K562 (cell line): Measurements from ENCODE around the gene ZBTB33. TPM values are rescaled to one million over a fixed set of nuclear protein-coding genes. Genes with fewer than 3 reads are reported as not detected.
A peak's percentile ranks its signal among the peaks of the same experiment; 100 is the strongest.

Experiments used
- BRF2 ChIP-seq: IDR thresholded peaks from 3 replicates; pipeline ENCODE4 v1.6.1; 2011; ENCODE audit warnings: borderline replicate concordance, mild to moderate bottlenecking; ENCODE audit not compliant: insufficient read length, insufficient read depth
- C11orf30 ChIP-seq: fragments of 450-650 bp; IDR thresholded peaks from 2 replicates; pipeline ENCODE4 v1.6.1; 2016; ENCODE audit warnings: low read depth, mild to moderate bottlenecking
- DDX20 ChIP-seq: fragments of 450-650 bp; IDR thresholded peaks from 2 replicates; pipeline ENCODE4 v1.6.1; 2016; ENCODE audit warnings: missing genetic modification characterization, low read depth, mild to moderate bottlenecking, missing compliant biosample characterization, moderate library complexity
- ELF4 ChIP-seq: fragments of 450-650 bp; formaldehyde crosslinking; IDR thresholded peaks from 2 replicates; pipeline ENCODE4 v1.4.0; 2022; ENCODE audit warnings: missing genetic modification characterization
- FOS ChIP-seq: IDR thresholded peaks from 3 replicates; pipeline ENCODE4 v1.6.1; 2011; ENCODE audit not compliant: insufficient read length; ENCODE audit errors: extremely low read depth
- GATA2 ChIP-seq: sonication (generic); formaldehyde crosslinking; IDR thresholded peaks from 2 replicates; pipeline ENCODE4 v1.4.0; 2020; ENCODE audit warnings: mild to moderate bottlenecking, missing genetic modification reagents
- HCFC1 ChIP-seq: IDR thresholded peaks from 2 replicates; pipeline ENCODE4 v1.6.1; 2012; ENCODE audit warnings: low read depth, low read length, improper control_type of control experiment
- MAFF ChIP-seq: IDR thresholded peaks from 2 replicates; pipeline ENCODE4 v1.6.1; 2012; ENCODE audit warnings: low read length, improper control_type of control experiment
- MAX ChIP-seq: sonication (generic); formaldehyde crosslinking; IDR thresholded peaks from 2 replicates; pipeline ENCODE4 v1.9.0; 2022; ENCODE audit warnings: mild to moderate bottlenecking, missing genetic modification reagents
- NCOA6 ChIP-seq: fragments of 450-650 bp; IDR thresholded peaks from 2 replicates; pipeline ENCODE4 v1.6.1; 2017; ENCODE audit warnings: mild to moderate bottlenecking
- NFIC ChIP-seq: fragments of 450-650 bp; IDR thresholded peaks from 2 replicates; pipeline ENCODE4 v1.6.1; 2017; ENCODE audit warnings: mild to moderate bottlenecking, inconsistent platforms
- NR1H2 ChIP-seq: sonication (generic); formaldehyde crosslinking; IDR thresholded peaks from 2 replicates; pipeline ENCODE4 v1.4.0; 2020; ENCODE audit warnings: mild to moderate bottlenecking, missing genetic modification reagents
- PHB2 ChIP-seq: fragments of 450-650 bp; IDR thresholded peaks from 2 replicates; pipeline ENCODE4 v1.6.1; 2017; ENCODE audit warnings: low read depth
- PML ChIP-seq: IDR thresholded peaks from 2 replicates; pipeline ENCODE4 v1.6.1; 2012; ENCODE audit warnings: low read length, inconsistent platforms
- POLR2H ChIP-seq: IDR thresholded peaks from 2 replicates; pipeline ENCODE4 v1.6.1; 2016; ENCODE audit warnings: missing genetic modification characterization, low read depth, mild to moderate bottlenecking, control low read depth, missing compliant biosample characterization, moderate library complexity
- RBFOX2 ChIP-seq: fragments of 200-400 bp; formaldehyde crosslinking; IDR thresholded peaks from 2 replicates; pipeline ENCODE4 v1.6.1; 2017; ENCODE audit warnings: low read depth, mild to moderate bottlenecking, low read length, moderate library complexity
- ZFX ChIP-seq: sonication (generic); formaldehyde crosslinking; IDR thresholded peaks from 2 replicates; pipeline ENCODE4 v1.8.0; 2022; ENCODE audit warnings: mild to moderate bottlenecking, missing genetic modification reagents, moderate library complexity
- ZNF699 ChIP-seq: fragments of 250-450 bp; sonication (Bioruptor Pico); IDR thresholded peaks from 2 replicates; pipeline ENCODE4 v1.8.0; 2021; ENCODE audit warnings: mild to moderate bottlenecking, moderate library complexity; ENCODE audit not compliant: insufficient replicate concordance
- polyA plus RNA-seq, 8 experiments: library from polyadenylated mRNA; depleted of rRNA in 4 of 8; stranded (reverse) in 5 of 8; unstranded in 3 of 8; fragments of >200 nt; fragmentation: Nextera tagmentation in 2 of 8; fragmentation: Illumina TruSeq in 1 of 8; extraction: Ambion mirVana in 2 of 8; extraction: Trizol in 1 of 8; gene quantifications; 2 replicates each; pipeline versions ENCODE4 v1.2.1 to v1.2.3, GENCODE V29; 2011 to 2014; ENCODE audit warnings: inconsistent platforms in 1 of 8, missing spikeins in 1 of 8
- total RNA-seq, 7 experiments: library from RNA; depleted of rRNA in 6 of 7; stranded (reverse); fragments of >200 nt in 6 of 7; fragmentation: Illumina TruSeq in 2 of 7; extraction: Trizol in 2 of 7; gene quantifications; 2 replicates each; pipeline versions ENCODE4 v1.2.1 to v1.2.3, GENCODE V29; 2011 to 2021; ENCODE audit warnings: low replicate concordance in 1 of 7
- TF ChIP-seq, protein P1 (sequence below): fragments of 200-400 bp; formaldehyde crosslinking; IDR thresholded peaks from 2 replicates; pipeline ENCODE4 v1.6.1; 2017; ENCODE audit warnings: mild to moderate bottlenecking, low read depth, low read length, moderate library complexity

The ZBTB33 gene
- total and polyA plus RNA-seq, 9 of the 15 experiments (the other 6 are each of a cell fraction or from before 2014, with no cell fraction given), result 5.6 to 29.8 (median 15.6) TPM

GRCh38 chrX:120250522-120251271 lies at the start of gene ZBTB33 (continued):
- TF ChIP-seq NFIC (no peak), ZNF699 (CRISPR knock-in tag) (no peak), PHB2 (no peak), PML (0 out of 2 replicates have a peak, but pooled peaks have one; percentile 33), NR1H2 (CRISPR knock-in tag) (peak; percentile 52; the same call in 1 of the 2 replicates), MAX (peak; percentile 95), ELF4 (CRISPR knock-in tag) (no peak), DDX20 (tag) (no peak), ZFX (CRISPR knock-in tag) (peak; percentile 92), RBFOX2 (peak; percentile 92), C11orf30 (no peak), GATA2 (CRISPR knock-in tag) (no peak), HCFC1 (peak; percentile 62), MAFF (no peak), POLR2H (tag) (no peak; the same call in 1 of the 2 replicates), NCOA6 (peak; percentile 54; the same call in 1 of the 2 replicates), FOS (no peak), BRF2 (no peak)
- TF ChIP-seq, protein P1, sequence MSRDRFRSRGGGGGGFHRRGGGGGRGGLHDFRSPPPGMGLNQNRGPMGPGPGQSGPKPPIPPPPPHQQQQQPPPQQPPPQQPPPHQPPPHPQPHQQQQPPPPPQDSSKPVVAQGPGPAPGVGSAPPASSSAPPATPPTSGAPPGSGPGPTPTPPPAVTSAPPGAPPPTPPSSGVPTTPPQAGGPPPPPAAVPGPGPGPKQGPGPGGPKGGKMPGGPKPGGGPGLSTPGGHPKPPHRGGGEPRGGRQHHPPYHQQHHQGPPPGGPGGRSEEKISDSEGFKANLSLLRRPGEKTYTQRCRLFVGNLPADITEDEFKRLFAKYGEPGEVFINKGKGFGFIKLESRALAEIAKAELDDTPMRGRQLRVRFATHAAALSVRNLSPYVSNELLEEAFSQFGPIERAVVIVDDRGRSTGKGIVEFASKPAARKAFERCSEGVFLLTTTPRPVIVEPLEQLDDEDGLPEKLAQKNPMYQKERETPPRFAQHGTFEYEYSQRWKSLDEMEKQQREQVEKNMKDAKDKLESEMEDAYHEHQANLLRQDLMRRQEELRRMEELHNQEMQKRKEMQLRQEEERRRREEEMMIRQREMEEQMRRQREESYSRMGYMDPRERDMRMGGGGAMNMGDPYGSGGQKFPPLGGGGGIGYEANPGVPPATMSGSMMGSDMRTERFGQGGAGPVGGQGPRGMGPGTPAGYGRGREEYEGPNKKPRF, result no peak
